NCI-H446 treated with DMSO at 0.1 percent for 48 hours (cell line): ENCODE measurements around the gene RFXANK.

Experiments
- DNase-seq: peaks from one replicate; lab custom pipeline; 2025; lab: John Stamatoyannopoulos, UW

Gene RFXANK

DNA sequence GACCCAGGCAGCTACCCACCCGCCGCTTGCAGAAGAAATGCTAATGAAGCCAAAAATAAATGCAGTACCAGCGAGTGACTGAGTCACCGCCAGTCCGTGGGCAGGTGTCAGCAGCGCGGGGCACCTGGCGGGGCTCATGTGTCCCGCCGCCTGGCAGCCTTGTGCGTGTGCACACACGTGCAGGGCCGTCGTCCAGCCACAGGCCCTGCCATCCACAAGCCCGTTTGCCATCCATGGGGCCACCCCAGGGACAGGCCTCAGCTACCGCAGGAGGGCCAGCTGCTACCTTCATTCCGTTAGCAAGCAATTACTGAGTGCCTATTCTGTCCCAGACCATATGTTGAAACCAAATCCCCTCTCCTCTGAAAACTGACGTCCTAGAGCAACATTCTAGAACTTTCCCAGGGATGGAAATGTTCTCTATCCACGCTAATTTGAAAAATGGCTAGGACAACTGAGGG is 40.2 kb downstream of the RFXANK start:
- no peak for DNase-seq

DNA sequence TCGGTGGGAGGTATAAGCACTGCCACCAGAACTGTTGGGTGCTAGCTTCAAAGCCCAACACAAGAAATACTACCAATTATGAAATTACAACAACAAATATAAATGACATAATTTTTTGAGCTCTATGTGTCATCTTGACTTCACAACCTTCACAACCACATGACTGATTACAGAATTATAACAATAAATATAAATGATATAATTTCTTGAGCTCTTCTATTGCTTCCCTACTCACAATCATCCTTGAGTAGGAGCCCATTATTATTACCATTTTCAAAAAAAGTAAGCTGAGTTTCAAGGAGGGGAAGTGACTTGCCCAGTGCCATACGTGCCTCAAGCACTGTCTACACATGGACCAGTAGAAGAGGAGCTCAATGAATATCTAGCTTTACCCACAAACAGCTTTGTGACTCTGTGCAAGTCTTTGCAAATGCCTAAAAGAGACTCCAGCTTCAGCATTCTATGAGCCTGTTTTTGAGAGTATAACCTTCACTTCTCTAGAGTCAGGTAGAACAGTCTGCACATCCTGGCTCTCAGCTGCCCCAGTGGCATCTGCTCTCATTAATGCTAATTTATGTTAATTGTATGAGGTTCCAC is 42.3 kb downstream of the RFXANK start:
- no peak for DNase-seq

DNA sequence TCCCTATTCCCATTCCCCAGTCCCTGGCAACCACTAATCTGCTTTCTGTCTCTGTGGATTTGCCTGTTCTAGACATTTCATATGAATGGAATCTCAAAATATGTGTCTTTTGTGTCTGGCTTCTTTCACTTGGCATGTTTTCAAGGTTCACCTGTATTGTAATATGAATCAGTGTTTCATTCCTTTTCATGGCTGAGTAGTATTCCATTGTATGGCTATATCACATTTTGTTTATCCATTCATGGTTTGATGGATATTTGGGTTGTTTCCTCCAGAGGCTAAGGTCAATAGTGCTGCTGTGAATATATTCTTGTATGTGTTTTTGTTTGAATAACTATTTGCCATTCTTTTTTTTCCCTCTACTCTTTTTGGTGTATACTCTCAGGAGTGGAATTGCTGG is 44.1 kb downstream of the RFXANK start:
- no peak for DNase-seq

DNA sequence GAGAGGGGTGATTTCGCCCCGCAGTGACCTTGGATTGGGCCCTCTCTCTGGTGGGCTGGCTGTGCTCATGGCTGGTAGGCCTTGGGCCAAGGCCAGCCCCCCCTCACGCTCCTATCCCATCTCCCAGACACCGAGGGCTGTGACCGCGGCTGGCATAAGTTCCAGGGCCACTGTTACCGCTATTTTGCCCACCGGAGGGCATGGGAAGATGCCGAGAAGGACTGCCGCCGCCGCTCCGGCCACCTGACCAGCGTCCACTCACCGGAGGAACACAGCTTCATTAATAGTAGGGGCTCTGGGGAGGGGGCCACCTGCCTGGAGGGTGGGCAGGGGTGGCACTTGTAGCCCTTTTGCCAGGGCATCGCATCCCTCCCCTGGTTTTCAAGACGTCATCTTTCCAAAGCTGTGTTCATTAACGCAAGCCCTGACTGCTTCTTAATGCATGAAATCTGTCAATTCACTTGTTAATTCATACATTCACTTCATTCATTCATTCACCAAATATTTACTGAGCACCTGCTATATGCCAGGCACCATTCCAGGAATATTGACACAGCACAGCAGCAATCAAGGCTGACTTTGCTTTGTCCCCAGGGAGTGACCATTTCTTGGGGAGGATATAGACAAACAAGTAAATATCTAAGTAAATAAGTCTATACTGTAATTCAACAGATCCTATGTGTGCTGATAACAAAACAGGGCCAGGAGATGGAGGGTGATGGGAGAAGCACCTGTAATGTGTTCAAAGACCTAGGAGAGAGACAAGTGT is 46.3 kb downstream of the RFXANK start:
- DNase-seq, result no peak

DNA sequence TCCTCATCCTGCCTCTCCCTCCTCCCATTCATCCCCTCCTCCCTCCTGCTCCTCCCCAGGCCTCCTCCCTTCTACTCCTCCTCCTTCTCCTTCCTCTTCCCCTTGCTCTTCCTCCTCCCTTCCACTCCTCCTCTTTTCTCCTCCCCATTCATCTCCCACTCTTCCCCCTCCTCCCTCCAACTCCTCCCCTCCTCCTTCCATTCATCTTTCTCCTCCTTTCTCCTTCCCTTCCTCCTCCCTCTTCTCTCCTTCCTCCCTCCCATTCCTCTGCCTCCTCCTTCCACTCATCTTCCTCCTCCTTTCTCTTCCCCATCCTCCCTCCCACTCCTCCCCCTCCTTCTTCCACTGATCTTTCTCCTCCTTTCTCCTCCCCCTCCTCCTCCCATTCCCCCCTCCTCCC is 47.6 kb downstream of the RFXANK start:
- no peak for DNase-seq

DNA sequence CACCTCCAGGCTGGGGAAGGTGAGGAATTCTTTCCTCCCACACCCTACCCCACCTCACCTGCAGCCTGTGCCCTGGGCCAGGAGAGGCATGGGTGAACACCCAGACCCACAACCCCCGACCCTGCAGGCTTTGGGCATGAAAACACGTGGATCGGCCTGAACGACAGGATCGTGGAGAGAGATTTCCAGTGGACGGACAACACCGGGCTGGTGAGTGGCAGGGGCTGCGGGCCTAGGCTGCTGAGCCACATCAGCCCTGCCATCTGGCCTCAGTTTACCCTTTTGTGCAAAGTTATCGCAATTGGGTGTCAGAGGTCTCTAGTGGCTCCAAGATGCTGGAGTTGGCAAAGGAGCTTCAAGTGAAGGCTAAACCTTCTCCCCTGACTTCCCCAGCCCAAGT is 48.4 kb downstream of the RFXANK start:
- no peak for DNase-seq

DNA sequence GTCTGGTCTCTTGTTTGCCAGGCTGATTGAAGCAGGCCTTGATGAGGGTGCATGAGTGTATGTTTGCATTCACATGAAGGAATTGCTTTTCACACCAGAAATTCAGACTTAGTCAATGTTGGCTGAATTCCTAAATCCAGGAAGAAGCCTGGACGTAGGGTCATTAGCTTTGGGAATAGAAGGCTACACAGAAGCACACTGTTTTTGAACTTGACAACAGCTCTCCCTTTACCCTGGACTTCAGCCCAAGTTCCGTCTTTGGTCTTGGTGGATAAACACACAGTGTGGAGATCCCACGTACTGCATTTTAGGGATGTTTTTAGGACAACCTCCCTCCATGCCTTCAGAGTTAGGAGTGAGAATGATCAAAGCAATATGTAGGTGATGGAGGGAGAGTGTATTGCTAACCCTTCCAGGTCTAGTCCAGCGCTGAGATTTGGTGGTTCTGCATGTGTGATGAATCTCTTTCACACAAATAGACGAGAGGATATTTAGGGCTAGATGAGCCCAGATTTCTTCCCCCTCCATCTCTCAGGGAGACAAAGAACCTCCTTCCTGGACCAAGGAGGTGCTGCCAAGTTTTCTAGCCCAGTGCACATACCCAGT is 58.2 kb downstream of the RFXANK start:
- no peak for DNase-seq
